Measurements from ENCODE around the gene POMGNT1.
"Not testable (repeated sequence)": the region's sequence is repeated elsewhere in the genome, so short reads cannot be mapped to it uniquely, and the experiment has no call there.

Gene POMGNT1

GRCh38 chr1:46197964-46198811 lies at the start of gene POMGNT1:
Gene POMGNT1 (minus strand): TSS chr1:46198434. CDS start chr1:46197821, 613 bp downstream.
- peak; percentile 68 for DNase-seq (ENCODE audit: low spot score)

- peak; percentile 97 for DNase-seq (ENCODE audit: low spot score)
These were observed 49.3 kb upstream of the POMGNT1 start, which contains the start of gene RAD54L for GRCh38 chr1:46247436-46248121. Gene RAD54L (plus strand): TSS chr1:46247763. CDS start chr1:46248406, 643 bp downstream.

- peak; percentile 27 for DNase-seq (ENCODE audit: low spot score)
These were observed 48.6 kb upstream of the POMGNT1 start for GRCh38 chr1:46246548-46247435.

GRCh38 chr1:46246136-46246535 lies 47.9 kb upstream of the POMGNT1 start:
- DNase-seq (ENCODE audit: low spot score) = not testable (repeated sequence)

- no peak for DNase-seq (ENCODE audit: low spot score)
These were observed 46.6 kb upstream of the POMGNT1 start for GRCh38 chr1:46244656-46245371.

- not testable (repeated sequence) for DNase-seq (ENCODE audit: low spot score)
These were observed 45.6 kb upstream of the POMGNT1 start for GRCh38 chr1:46243831-46244230.

- no peak for DNase-seq (ENCODE audit: low spot score)
These were observed 44.7 kb upstream of the POMGNT1 start for GRCh38 chr1:46242918-46243317.

- not testable (repeated sequence) for DNase-seq (ENCODE audit: low spot score)
These were observed 43.5 kb upstream of the POMGNT1 start for GRCh38 chr1:46241733-46242132.

GRCh38 chr1:46238865-46239264 lies 40.6 kb upstream of the POMGNT1 start:
- DNase-seq (ENCODE audit: low spot score) = not testable (repeated sequence)

GRCh38 chr1:46236882-46237281 lies 38.6 kb upstream of the POMGNT1 start:
- DNase-seq (ENCODE audit: low spot score) = no peak

- not testable (repeated sequence) for DNase-seq (ENCODE audit: low spot score)
These were observed 33.0 kb upstream of the POMGNT1 start for GRCh38 chr1:46231231-46231630.

GRCh38 chr1:46224966-46225365 lies 26.7 kb upstream of the POMGNT1 start:
- DNase-seq (ENCODE audit: low spot score) = no peak

GRCh38 chr1:46223472-46223943 lies 25.3 kb upstream of the POMGNT1 start:
- DNase-seq (ENCODE audit: low spot score) = peak; percentile 50

GRCh38 chr1:46223055-46223454 lies 24.8 kb upstream of the POMGNT1 start:
- DNase-seq (ENCODE audit: low spot score) = not testable (repeated sequence)

- no peak for DNase-seq (ENCODE audit: low spot score)
These were observed 23.5 kb upstream of the POMGNT1 start for GRCh38 chr1:46221749-46222148.

- no peak for DNase-seq (ENCODE audit: low spot score)
These were observed 22.6 kb upstream of the POMGNT1 start for GRCh38 chr1:46220808-46221207.

- no peak for DNase-seq (ENCODE audit: low spot score)
These were observed 21.6 kb upstream of the POMGNT1 start for GRCh38 chr1:46219551-46220520.

- no peak for DNase-seq (ENCODE audit: low spot score)
These were observed 20.2 kb upstream of the POMGNT1 start for GRCh38 chr1:46218443-46218842.

GRCh38 chr1:46215504-46215903 lies 17.3 kb upstream of the POMGNT1 start:
- DNase-seq (ENCODE audit: low spot score) = no peak

GRCh38 chr1:46211051-46211450 lies 12.8 kb upstream of the POMGNT1 start:
- DNase-seq (ENCODE audit: low spot score) = no peak
